ENCODE measurements around the gene SCGB1C1. TPM values are rescaled to one million over a fixed set of nuclear protein-coding genes. Genes with fewer than 3 reads are reported as not detected.

The SCGB1C1 gene
- total and polyA plus RNA-seq, 2 of the 8 experiments (the other 6 are each of a cell fraction or from before 2014, with no cell fraction given): not detected

- Histone ChIP-seq H3K27me3 (replicated peaks in 1 of 4; ENCODE audit: control insufficient read depth in 3 of 4, extremely low read depth in 1 of 4, insufficient read depth in 3 of 4, low read length in 3 of 4) (no peaks in the 10 kb centered on the region), H3K36me3 (ENCODE audit: control insufficient read depth in 2 of 4, insufficient read depth in 4 of 4, low read length in 3 of 4) (no peaks in the 10 kb centered on the region; a peak in 1 of 8 replicates), H3K4me3 (ENCODE audit: extremely low read depth in 1 of 4, insufficient read depth in 2 of 4, low read depth in 3 of 4, low read length in 4 of 4) (no peak overlapping the region), H2BK20ac (ENCODE audit: low read length) (no peak overlapping the region), H2BK120ac (replicated peaks; ENCODE audit: low read depth, low read length) (no peak overlapping the region), H3K23ac (ENCODE audit: insufficient read length) (no peak overlapping the region), H2AFZ (ENCODE audit: low read length) (no peak overlapping the region), H3K9ac (replicated peaks in 1 of 4; ENCODE audit: extremely low read depth in 1 of 4, low read depth in 3 of 4, low read length in 3 of 4) (no peak overlapping the region), H3K79me1 (ENCODE audit: low read depth, low read length) (no peaks in the 10 kb centered on the region), H4K5ac (ENCODE audit: insufficient read length, low read depth, low read length) (no peak overlapping the region), H4K8ac (ENCODE audit: extremely low read depth, insufficient read depth, low read length) (no peak overlapping the region), H3K27ac (ENCODE audit: low read depth, low read length) (no peak overlapping the region), H4K20me1 (replicated peaks in 1 of 2; ENCODE audit: control insufficient read depth in 1 of 2, insufficient read depth in 2 of 2, low read length in 2 of 2) (peaks cover 0 to 6% of the 10 kb centered on the region in 2 experiments), H3K14ac (ENCODE audit: insufficient read length) (no peak overlapping the region), H3K4ac (replicated peaks; ENCODE audit: insufficient read length, low read depth, low read length) (no peak overlapping the region), H2AK5ac (ENCODE audit: low read depth, low read length) (no peak overlapping the region), H3K4me1 (replicated peaks in 1 of 4; ENCODE audit: control insufficient read depth in 3 of 4, insufficient read depth in 4 of 4, low read length in 3 of 4) (no peaks in the 10 kb centered on the region), H3K23me2 (ENCODE audit: low read depth, low read length) (no peaks in the 10 kb centered on the region), H2BK5ac (ENCODE audit: low read depth, low read length) (no peak overlapping the region), H3K9me3 (ENCODE audit: insufficient read depth in 2 of 2, low read depth in 1 of 2, low read length in 1 of 2) (peaks cover 0 to 9% of the 10 kb centered on the region in 2 experiments; a peak in 1 of 4 replicates), H3K79me2 (ENCODE audit: control insufficient read depth in 1 of 2, insufficient read depth in 2 of 2, low read length in 2 of 2) (no peaks in the 10 kb centered on the region), H3K4me2 (ENCODE audit: insufficient read depth in 1 of 2, low read depth in 2 of 2, low read length in 2 of 2) (no peak overlapping the region), H4K91ac (replicated peaks; ENCODE audit: insufficient read length, low read length) (no peak overlapping the region), H2BK12ac (ENCODE audit: low read depth, low read length) (no peak overlapping the region), H3K56ac (replicated peaks; ENCODE audit: insufficient read length, low read depth, low read length) (no peak overlapping the region), H2BK15ac (ENCODE audit: low read length) (no peak overlapping the region), H3K18ac (ENCODE audit: extremely low read depth, low read length) (no peak overlapping the region)
- 87% methylated on average over 13 of the region's 13 CpGs; no CpG with 5 or more reads in 1 of the 2 experiments for WGBS, 2 experiments (ENCODE audit: extremely low coverage in 1 of 2, insufficient coverage in 1 of 2, insufficient read length in 1 of 2, insufficient replicate concordance in 2 of 2, low coverage in 1 of 2, low lambda C conversion rate in 2 of 2, missing lambda C conversion rate in 1 of 2)
- TF ChIP-seq KDM4A (IDR thresholded peaks at IDR 0.05; ENCODE audit: low read depth, low read length, severe bottlenecking) (no peak), JUND (IDR thresholded peaks at IDR 0.05; ENCODE audit: low read length) (no peak), NANOG (IDR thresholded peaks at IDR 0.05; ENCODE audit: insufficient read depth, low read depth, low read length, poor library complexity, severe bottlenecking) (no peak), TBP (IDR thresholded peaks at IDR 0.05; ENCODE audit: low read depth, low read length) (no peak)
- FAIRE-seq (no peak), DNase-seq (ENCODE audit: low read depth in 1 of 2, low spot score in 2 of 2) (peak in 1 of 2 experiments; percentile 35)
- ChIA-PET CTCF (ENCODE audit: partially characterized antibody) (interaction anchor here (0.8 to 0.9 kb wide), 3 partner anchors 52 to 163 kb away, joined by 3 to 5 read pairs (median 3); no protein-coding TSS in a partner anchor), POLR2A (ENCODE audit: partially characterized antibody) (interaction anchor here (1.2 kb wide), 1 partner anchor 10 kb away, joined by 4 read pairs; no protein-coding TSS in a partner anchor)
Measured at GRCh38 chr11:199004-199581, 6.2 kb downstream of the SCGB1C1 start.

Measured in H1 (cell line).